Endothelial cell of umbilical vein (primary cell): ENCODE data around the gene ST6GAL1. TPM values are rescaled to one million over a fixed set of nuclear protein-coding genes. Genes with fewer than 3 reads are reported as not detected.

Experiments used
- BruUV-seq: library from RNA; stranded (reverse); fragments of 400-500 nt; replicated peaks from 2 replicates; lab custom pipeline; 2021; lab: Mats Ljungman, UMichigan
- CTCF ChIA-PET: fragments of 300-600, 350-600 bp; sonication (Branson Sonifier 250); formaldehyde crosslinking; loops from one replicate; lab custom pipeline; 2021; ENCODE audit warnings: antibody characterized with exemption, inconsistent platforms; lab: Charles Lee
- POLR2A ChIA-PET: fragments of 300-600, 350-600 bp; sonication (Branson Sonifier 250); formaldehyde crosslinking; loops from one replicate; lab custom pipeline; 2021; ENCODE audit warnings: antibody characterized with exemption, inconsistent platforms; lab: Charles Lee
- DNase-seq: peaks from one replicate; pipeline ENCODE4 v3.0.0-alpha.2; 2011; ENCODE audit warnings: low read depth, low spot score
- FAIRE-seq: peaks from 2 replicates; lab custom pipeline; 2011; peaks lifted over from hg19 to GRCh38; lab: Jason Lieb, UNC
- H2AFZ ChIP-seq: 2 replicates; pipeline ENCODE4 v1.6.0; 2012; ENCODE audit warnings: low read depth, low read length, control low read depth, inconsistent platforms
- H3K27ac ChIP-seq: 2 replicates; pipeline ENCODE4 v1.5.1; 2011; ENCODE audit warnings: low read depth, mild to moderate bottlenecking, control low read depth, low read length, moderate library complexity; ENCODE audit not compliant: insufficient read depth
- H3K27me3 ChIP-seq, 2 experiments: 2 replicates each; pipeline versions ENCODE4 v1.6.0 to v1.6.1; 2011; ENCODE audit warnings: low read length in 2 of 2, mixed read lengths in 1 of 2; ENCODE audit not compliant: control insufficient read depth in 2 of 2, insufficient read depth in 2 of 2
- H3K36me3 ChIP-seq, 2 experiments: 2 replicates in 1 of 2; 3 replicates in 1 of 2; pipeline ENCODE4 v1.5.1; 2011; ENCODE audit warnings: low read length in 2 of 2, mild to moderate bottlenecking in 1 of 2, moderate library complexity in 1 of 2; ENCODE audit not compliant: control insufficient read depth in 2 of 2, insufficient read depth in 2 of 2; ENCODE audit errors: extremely low read depth in 1 of 2
- H3K4me1 ChIP-seq: 3 replicates; pipeline ENCODE4 v1.5.1; 2011; ENCODE audit warnings: mild to moderate bottlenecking, low read length; ENCODE audit not compliant: control insufficient read depth, insufficient read depth; ENCODE audit errors: extremely low read depth
- H3K4me2 ChIP-seq: 2 replicates; pipeline ENCODE4 v1.6.1; 2011; ENCODE audit warnings: low read length, control low read depth, mixed read lengths; ENCODE audit not compliant: insufficient read depth
- H3K4me3 ChIP-seq, 3 experiments: fragments of 200-600 bp in 1 of 3; sonication (generic), shearing (Covaris generic) in 1 of 3; replicated peaks in 1 of 3; 2 replicates each; pipeline ENCODE4 v1.5.1; 2011 to 2016; ENCODE audit warnings: control low read depth in 3 of 3, low read length in 3 of 3, mild to moderate bottlenecking in 2 of 3, inconsistent platforms in 1 of 3, low read depth in 1 of 3, moderate library complexity in 1 of 3; ENCODE audit not compliant: insufficient read depth in 1 of 3
- H3K79me2 ChIP-seq: 2 replicates; pipeline ENCODE4 v1.6.0; 2012; ENCODE audit warnings: low read length, inconsistent platforms; ENCODE audit not compliant: control insufficient read depth, insufficient read depth
- H3K9ac ChIP-seq: replicated peaks from 2 replicates; pipeline ENCODE3; 2011; ENCODE audit warnings: low read length, control low read depth; ENCODE audit not compliant: insufficient read depth; ENCODE audit errors: extremely low read depth
- H3K9me1 ChIP-seq: replicated peaks from 3 replicates; pipeline ENCODE4 v1.6.0; 2011; ENCODE audit warnings: mild to moderate bottlenecking, low read length; ENCODE audit not compliant: control insufficient read depth, insufficient read depth; ENCODE audit errors: extremely low read depth
- H3K9me3 ChIP-seq: replicated peaks from 2 replicates; pipeline ENCODE4 v1.5.1; 2012; ENCODE audit warnings: low read length, inconsistent platforms; ENCODE audit not compliant: control insufficient read depth, insufficient read depth
- H4K20me1 ChIP-seq: replicated peaks from 2 replicates; pipeline ENCODE3; 2011; ENCODE audit warnings: mild to moderate bottlenecking, low read length; ENCODE audit not compliant: control insufficient read depth, insufficient read depth; ENCODE audit errors: extremely low read depth
- CTCF ChIP-seq, 2 donors: IDR thresholded peaks; 1 replicate in 1 of 2; 2 replicates in 1 of 2; pipeline ENCODE4 v1.5.1; 2011; ENCODE audit warnings: low read length in 2 of 2, mild to moderate bottlenecking in 2 of 2, moderate library complexity in 2 of 2, control low read depth in 1 of 2, inconsistent platforms in 1 of 2, low read depth in 1 of 2; ENCODE audit not compliant: insufficient read depth in 1 of 2; ENCODE audit errors: extremely low read depth in 1 of 2
- EZH2 ChIP-seq: IDR thresholded peaks from 2 replicates; pipeline ENCODE4 v1.6.1; 2012; ENCODE audit warnings: borderline replicate concordance, low read depth, mild to moderate bottlenecking, moderate library complexity, low read length, inconsistent platforms; ENCODE audit not compliant: severe bottlenecking
- FOS ChIP-seq: IDR thresholded peaks from 2 replicates; pipeline ENCODE4 v1.6.1; 2011; ENCODE audit warnings: mild to moderate bottlenecking, low read length, moderate library complexity, borderline replicate concordance; ENCODE audit not compliant: insufficient read depth
- GATA2 ChIP-seq: IDR thresholded peaks from 2 replicates; pipeline ENCODE4 v1.7.0; 2011; ENCODE audit warnings: low read depth, mild to moderate bottlenecking, moderate library complexity, mixed read lengths, low read length; ENCODE audit not compliant: insufficient read length, insufficient read depth
- JUN ChIP-seq: IDR thresholded peaks from 2 replicates; pipeline ENCODE4 v1.6.1; 2011; ENCODE audit warnings: borderline replicate concordance, low read depth; ENCODE audit not compliant: insufficient read length, insufficient read depth
- MYC ChIP-seq: IDR thresholded peaks from one replicate; pipeline ENCODE4 v1.6.1; 2011; ENCODE audit warnings: mild to moderate bottlenecking, low read depth, low read length
- POLR2A ChIP-seq: IDR thresholded peaks from 2 replicates; pipeline ENCODE4 v1.6.1; 2012; ENCODE audit warnings: low read depth, mild to moderate bottlenecking, control low read depth, low read length
- POLR2AphosphoS5 ChIP-seq: IDR thresholded peaks from 2 replicates; pipeline ENCODE4 v1.6.1; 2012; ENCODE audit warnings: low read depth, mild to moderate bottlenecking, control low read depth, low read length, moderate library complexity; ENCODE audit not compliant: insufficient read depth
- dilution Hi-C: fragments of 300-500 bp; cut with MboI; formaldehyde crosslinking; loops from one replicate; pipeline ENCODE4 v1.15.0; 2019; ENCODE audit warnings: low sequenced_read_pairs; ENCODE audit not compliant: extremely low pct_ligation_motif_present
- intact Hi-C: fragments of 100-400 bp; cut with micrococcal nuclease; formaldehyde crosslinking; loops from one replicate; pipeline ENCODE4 v1.10.0; 2022
- polyA plus RNA-seq, 4 experiments: library from polyadenylated mRNA; depleted of rRNA in 3 of 4; stranded (reverse) in 3 of 4; unstranded in 1 of 4; fragments of >200 nt; gene quantifications; 2 replicates each; pipeline versions ENCODE4 v1.2.1 to v1.2.3, GENCODE V29; 2011 to 2012; ENCODE audit warnings: missing spikeins in 1 of 4
- total RNA-seq: library from RNA; stranded (reverse); gene quantifications from 2 replicates; pipeline ENCODE4 v1.2.3, GENCODE V29; 2021
- TF ChIP-seq, protein P1 (sequence below): IDR thresholded peaks from 2 replicates; pipeline ENCODE4 v1.6.1; 2011; ENCODE audit not compliant: insufficient read depth, insufficient read length

ST6GAL1 gene
- total and polyA plus RNA-seq, 2 donors (not counting 3 experiments of a cell fraction or from before 2014, with no cell fraction given), result 63.9 to 101 TPM

DNA sequence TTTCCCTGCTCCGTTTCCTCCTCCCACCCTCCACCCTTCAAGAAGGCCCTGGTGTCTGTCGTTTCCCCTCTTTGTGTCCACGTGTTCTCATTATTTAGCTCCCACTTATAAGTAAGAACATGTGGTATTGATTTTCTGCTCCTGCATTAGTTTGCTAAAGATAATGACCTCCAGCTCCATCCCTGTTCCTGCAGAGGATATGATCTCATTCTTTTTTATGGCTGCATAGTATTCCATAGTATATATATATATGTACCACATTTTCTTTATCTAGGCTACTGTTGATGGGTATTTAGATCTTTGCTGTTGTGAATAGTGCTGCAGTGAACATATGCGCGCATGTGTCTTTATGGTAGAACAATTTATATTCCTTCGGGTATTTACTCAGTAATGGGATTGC, 4.8 kb downstream of the ST6GAL1 start:
- intact Hi-C loops, result no loop called here
- Histone ChIP-seq H3K4me3 (no peak overlapping the region), H4K20me1 (no peaks in the 10 kb centered on the region), H3K4me1 (peaks cover 21% of the 10 kb centered on the region), H3K79me2 (peaks cover 58% of the 10 kb centered on the region), H3K9me3 (no peaks in the 10 kb centered on the region), H3K36me3 (peaks cover 3 to 19% of the 10 kb centered on the region in 2 experiments), H3K27me3 (no peaks in the 10 kb centered on the region), H3K9me1 (no peaks in the 10 kb centered on the region), H3K27ac (no peak overlapping the region), H3K9ac (no peak overlapping the region), H3K4me2 (no peak overlapping the region), H2AFZ (no peak overlapping the region)
- CTCF ChIA-PET, result interaction anchor here (1.4 to 6.8 kb wide), 2 partner anchors 86 to 230 kb away, joined by 6 to 102 read pairs; no protein-coding TSS in a partner anchor
- dilution Hi-C loops, result no loop called here
- no TSS peak for BruUV-seq
- POLR2A ChIA-PET, result no interaction called here
- no peak for DNase-seq
- no peak for FAIRE-seq
- no peak for TF ChIP-seq POLR2A
- TF ChIP-seq, protein P1, sequence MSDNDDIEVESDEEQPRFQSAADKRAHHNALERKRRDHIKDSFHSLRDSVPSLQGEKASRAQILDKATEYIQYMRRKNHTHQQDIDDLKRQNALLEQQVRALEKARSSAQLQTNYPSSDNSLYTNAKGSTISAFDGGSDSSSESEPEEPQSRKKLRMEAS, result no peak
- no peak for TF ChIP-seq EZH2
- TF ChIP-seq GATA2, result no peak
- no peak for TF ChIP-seq CTCF (IDR thresholded peaks at IDR 0.05; ENCODE audit: extremely low read depth in 1 of 2, insufficient read depth in 1 of 2, low read depth in 1 of 2, low read length in 2 of 2)
- no peak for TF ChIP-seq FOS
- no peak for TF ChIP-seq JUN
- no peak for TF ChIP-seq POLR2AphosphoS5
- TF ChIP-seq MYC, result no peak
